Measurements from ENCODE around the gene POLR2H.

The POLR2H gene

DNA sequence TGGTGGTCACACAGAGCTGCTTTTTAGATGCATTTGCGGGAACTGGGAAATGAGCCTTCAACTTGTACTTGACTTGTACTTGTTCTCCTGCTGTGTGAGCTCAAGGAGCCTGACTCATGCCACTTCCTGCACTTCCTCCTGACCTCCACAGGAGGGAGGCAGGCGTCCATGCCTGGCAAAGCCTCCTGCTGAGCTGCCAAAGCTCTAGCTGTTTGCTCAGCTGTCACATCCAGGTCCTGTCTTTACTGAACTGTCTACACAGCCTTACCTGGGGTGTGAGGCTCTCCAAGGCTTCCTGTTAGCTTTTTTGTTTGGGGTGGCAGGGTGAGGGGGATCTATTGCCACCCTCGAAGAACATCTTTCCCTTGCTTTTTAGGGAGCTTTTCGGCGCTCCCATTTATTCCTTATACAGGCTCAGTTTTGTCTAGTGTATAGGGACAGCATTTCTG is 10.1 kb downstream of the POLR2H start:
- DNase-seq (ENCODE audit: low read depth in 2 of 2) = peak; percentile 40 to 51

- no peak for DNase-seq (ENCODE audit: low read depth in 2 of 2)
These were observed 10.8 kb downstream of the POLR2H start for GRCh38 chr3:184372296-184372821.

DNA sequence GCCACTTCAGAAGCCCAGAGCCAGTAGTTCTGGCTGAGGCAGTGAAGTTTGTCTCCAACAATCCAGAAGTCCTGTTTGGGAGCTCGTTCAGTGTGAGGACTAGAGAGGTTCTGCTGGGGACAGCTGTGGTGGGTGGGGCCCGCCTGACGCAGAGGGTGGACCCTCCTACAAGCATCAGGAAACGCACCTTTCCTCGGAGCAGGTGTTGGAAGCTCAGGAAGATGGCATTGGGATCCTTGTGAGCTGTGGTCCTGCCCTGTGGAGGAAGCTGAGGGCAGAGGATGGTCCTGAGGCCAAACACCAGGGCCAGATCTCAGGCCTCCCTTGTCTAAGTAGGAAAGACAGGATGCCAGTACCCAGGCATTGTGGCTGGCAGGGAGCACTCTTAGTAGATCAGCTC is 11.4 kb downstream of the POLR2H start:
- DNase-seq (ENCODE audit: low read depth in 2 of 2) = no peak

DNA sequence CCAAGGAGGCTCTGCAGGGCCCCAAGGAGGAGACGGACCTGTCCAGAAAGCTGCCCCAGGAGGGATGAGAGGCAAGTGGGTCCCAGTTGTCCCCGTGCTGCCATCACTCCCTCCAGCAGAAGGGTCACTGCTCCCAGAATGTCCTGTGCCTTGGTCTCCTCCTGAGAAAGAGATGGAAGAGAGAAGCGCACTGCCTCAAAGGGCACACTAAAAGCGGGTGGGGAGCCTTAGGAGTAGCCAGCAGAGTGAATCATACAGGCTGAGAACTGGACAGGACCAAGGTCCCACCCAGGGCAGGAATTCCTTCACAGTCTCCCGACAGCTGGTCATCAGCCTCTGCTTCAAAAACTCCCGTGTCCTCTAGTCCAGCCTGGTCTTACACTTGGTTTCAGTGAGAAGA is 11.9 kb downstream of the POLR2H start:
- no peak for DNase-seq (ENCODE audit: low read depth in 2 of 2)

GRCh38 chr3:184375747-184376461 is 14.4 kb downstream of the POLR2H start:
- DNase-seq (ENCODE audit: low read depth in 2 of 2) = no peak

- no peak for DNase-seq (ENCODE audit: low read depth in 2 of 2)
These were observed 15.9 kb downstream of the POLR2H start for GRCh38 chr3:184377374-184377773.

DNA sequence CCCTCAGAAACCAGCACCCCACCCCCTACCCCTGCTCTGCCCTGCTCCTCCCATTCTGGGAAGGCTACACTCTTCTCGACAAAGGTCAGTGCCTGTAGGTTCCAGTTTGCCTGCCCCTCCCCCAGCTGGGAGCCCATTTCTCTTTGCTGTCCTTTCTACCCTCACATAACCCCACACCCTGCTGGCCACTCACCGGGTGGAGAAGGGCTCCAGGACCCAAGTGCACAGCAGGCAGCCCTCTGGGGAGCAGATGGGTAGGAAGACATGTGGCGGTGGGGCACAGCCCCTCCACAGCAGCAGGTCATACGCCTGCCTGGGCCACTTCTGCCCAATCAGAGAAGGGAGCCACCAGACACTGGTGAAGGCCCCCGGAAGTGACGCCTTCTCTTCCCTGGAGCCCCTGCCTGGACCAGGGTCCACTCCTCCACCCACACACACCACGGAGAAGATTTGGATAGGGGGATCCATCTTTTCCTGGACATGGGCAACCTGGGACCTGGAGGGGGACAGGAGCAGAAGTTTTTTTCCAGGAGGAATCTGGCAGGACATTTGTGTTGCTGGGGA is 16.5 kb downstream of the POLR2H start, which contains the start of gene THPO:
Gene THPO, minus strand, starts transcription at position 326 of the 564 bp plus-strand sequence. CDS start 1,948 bp downstream, outside the sequence.
- DNase-seq (ENCODE audit: low read depth in 2 of 2) = no peak

GRCh38 chr3:184378651-184379357 is 17.3 kb downstream of the POLR2H start:
- no peak for DNase-seq (ENCODE audit: low read depth in 2 of 2)

GRCh38 chr3:184379358-184380184 is 18.1 kb downstream of the POLR2H start, which contains the start of gene CHRD:
Gene CHRD, plus strand, starts transcription at chr3:184380054. Its CDS starts 265 bp downstream, at chr3:184380319.
- DNase-seq (ENCODE audit: low read depth in 2 of 2) = no peak

DNA sequence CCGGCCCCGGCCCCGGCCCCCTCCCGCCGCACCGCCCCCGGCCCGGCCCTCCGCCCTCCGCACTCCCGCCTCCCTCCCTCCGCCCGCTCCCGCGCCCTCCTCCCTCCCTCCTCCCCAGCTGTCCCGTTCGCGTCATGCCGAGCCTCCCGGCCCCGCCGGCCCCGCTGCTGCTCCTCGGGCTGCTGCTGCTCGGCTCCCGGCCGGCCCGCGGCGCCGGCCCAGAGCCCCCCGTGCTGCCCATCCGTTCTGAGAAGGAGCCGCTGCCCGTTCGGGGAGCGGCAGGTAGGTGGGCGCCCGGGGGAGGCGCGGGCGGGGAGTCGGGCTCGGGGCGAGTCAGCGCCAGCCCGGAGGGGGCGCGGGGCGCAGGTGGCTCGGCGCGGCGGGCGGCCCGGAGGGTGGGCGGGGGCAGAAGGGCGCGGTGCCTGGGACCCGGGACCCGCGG is 18.7 kb downstream of the POLR2H start:
- DNase-seq (ENCODE audit: low read depth in 2 of 2) = peak in 1 of 2 donors; percentile 25

DNA sequence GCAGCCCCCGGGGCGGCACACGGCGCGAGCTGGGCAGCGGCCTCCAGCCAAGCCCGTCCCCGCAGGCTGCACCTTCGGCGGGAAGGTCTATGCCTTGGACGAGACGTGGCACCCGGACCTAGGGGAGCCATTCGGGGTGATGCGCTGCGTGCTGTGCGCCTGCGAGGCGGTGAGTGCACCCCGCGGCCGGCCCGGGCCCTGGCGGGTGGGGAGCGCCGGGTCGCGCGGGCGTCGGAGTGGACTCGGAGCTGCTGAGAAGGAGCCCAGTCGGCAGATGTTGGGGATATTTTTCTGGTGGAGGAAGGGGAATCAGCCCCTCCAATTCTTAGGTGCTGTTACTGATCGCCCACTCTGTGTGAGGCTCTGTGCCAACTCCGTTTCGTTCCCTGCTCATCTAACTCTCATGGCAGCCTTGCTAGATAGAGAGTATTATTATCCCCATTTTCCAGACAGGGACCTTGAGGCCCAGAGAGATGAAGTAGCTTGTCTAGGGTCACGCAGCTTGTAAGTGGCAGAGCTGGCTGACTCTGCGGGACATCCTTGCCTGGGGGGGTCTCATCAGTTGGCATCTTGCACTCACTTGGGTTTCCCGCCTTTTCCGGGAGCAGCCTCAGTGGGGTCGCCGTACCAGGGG is 19.2 kb downstream of the POLR2H start:
- no peak for DNase-seq (ENCODE audit: low read depth in 2 of 2)

- DNase-seq (ENCODE audit: low read depth in 2 of 2) = no peak
These were observed 20.0 kb downstream of the POLR2H start for GRCh38 chr3:184381261-184382224.

DNA sequence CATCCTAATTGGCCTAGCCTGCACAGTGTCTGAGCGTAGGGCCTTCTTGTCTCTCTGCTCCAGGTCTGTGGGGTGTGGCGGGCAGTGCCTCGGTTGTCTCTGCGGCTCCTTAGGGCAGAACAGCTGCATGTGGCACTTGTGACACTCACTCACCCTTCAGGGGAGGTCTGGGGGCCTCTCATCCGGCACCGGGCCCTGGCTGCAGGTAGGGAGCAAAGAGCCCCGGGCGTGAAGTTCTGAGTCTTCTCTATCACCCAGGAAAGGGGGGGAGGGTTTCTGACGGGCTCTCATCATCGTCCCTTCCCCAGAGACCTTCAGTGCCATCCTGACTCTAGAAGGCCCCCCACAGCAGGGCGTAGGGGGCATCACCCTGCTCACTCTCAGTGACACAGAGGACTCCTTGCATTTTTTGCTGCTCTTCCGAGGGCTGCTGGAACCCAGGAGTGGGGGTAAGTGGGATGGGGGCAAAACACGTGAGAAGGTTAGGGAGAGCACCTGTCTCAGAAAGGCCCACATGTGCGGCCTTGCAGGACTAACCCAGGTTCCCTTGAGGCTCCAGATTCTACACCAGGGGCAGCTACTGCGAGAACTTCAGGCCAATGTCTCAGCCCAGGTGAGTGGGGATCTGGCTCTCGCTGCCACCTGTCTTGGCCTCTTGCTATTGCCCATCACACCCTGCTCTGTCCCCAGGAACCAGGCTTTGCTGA is 21.0 kb downstream of the POLR2H start:
- DNase-seq (ENCODE audit: low read depth in 2 of 2) = no peak

GRCh38 chr3:184383033-184383740 is 21.7 kb downstream of the POLR2H start:
- no peak for DNase-seq (ENCODE audit: low read depth in 2 of 2)

GRCh38 chr3:184384342-184384741 is 22.8 kb downstream of the POLR2H start:
- DNase-seq (ENCODE audit: low read depth in 2 of 2) = no peak

DNA sequence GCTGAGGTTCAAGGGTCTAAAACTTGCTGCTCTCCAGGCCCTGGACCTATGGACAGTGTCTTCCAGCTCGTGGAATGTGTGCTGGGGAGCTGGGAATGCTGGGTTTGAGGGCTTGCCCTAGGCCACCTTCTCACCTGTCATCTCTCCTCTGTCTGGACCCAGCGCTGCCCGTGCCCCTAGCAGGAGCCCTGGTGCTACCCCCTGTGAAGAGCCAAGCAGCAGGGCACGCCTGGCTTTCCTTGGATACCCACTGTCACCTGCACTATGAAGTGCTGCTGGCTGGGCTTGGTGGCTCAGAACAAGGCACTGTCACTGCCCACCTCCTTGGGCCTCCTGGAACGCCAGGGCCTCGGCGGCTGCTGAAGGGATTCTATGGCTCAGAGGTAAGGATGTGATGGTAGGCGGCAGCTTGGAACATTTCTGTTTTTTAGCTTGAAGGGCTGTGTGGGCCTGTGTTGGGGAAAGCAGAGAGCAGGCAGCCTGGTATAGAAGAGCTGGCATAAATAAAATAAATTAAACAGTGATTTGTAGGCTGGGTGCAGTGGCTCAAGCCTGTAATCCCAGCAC is 23.4 kb downstream of the POLR2H start:
- DNase-seq (ENCODE audit: low read depth in 2 of 2) = no peak

- no peak for DNase-seq (ENCODE audit: low read depth in 2 of 2)
These were observed 24.7 kb downstream of the POLR2H start for GRCh38 chr3:184386047-184386806.

Data from stimulated activated CD4-positive, alpha-beta T cell treated with anti-CD3 and anti-CD28 coated beads, Interleukin-15, amount 100 ng/mL, for 48 hours (primary cell).